Activated CD4-positive, alpha-beta T cell treated with anti-CD3 and anti-CD28 coated beads, Interleukin-2, amount 10 ng/mL, durations not matched to agents 7 days and 5 days (primary cell): ENCODE measurements around the gene PPP2R3C. TPM values are rescaled to one million over a fixed set of nuclear protein-coding genes. Genes with fewer than 3 reads are reported as not detected.
"Not testable (repeated sequence)": the region's sequence is repeated elsewhere in the genome, so short reads cannot be mapped to it uniquely, and the experiment has no call there.

Experiments used
- CTCF ChIA-PET: fragments of 350-600 bp; sonication (Branson Sonifier 250); formaldehyde crosslinking; loops from one replicate; lab custom pipeline; 2021; ENCODE audit warnings: antibody characterized with exemption; lab: Charles Lee
- POLR2A ChIA-PET: fragments of 350-600 bp; sonication (Branson Sonifier 250); formaldehyde crosslinking; loops from one replicate; lab custom pipeline; 2021; ENCODE audit warnings: antibody characterized with exemption; lab: Charles Lee
- DNase-seq: peaks from one replicate; pipeline ENCODE4 v3.0.0-alpha.2; 2020
- H3K27ac Mint-ChIP-seq: one replicate; pipeline ENCODE4 v1.8.0; 2021; ENCODE audit warnings: mild to moderate bottlenecking, moderate library complexity, mixed read lengths
- H3K27me3 Mint-ChIP-seq: one replicate; pipeline ENCODE4 v1.8.0; 2021; ENCODE audit warnings: mixed read lengths
- H3K36me3 Mint-ChIP-seq: one replicate; pipeline ENCODE4 v1.8.0; 2021; ENCODE audit warnings: low read depth, mixed read lengths
- H3K4me1 Mint-ChIP-seq: one replicate; pipeline ENCODE4 v1.8.0; 2021; ENCODE audit warnings: mixed read lengths
- H3K4me3 Mint-ChIP-seq: one replicate; pipeline ENCODE4 v1.8.0; 2021; ENCODE audit warnings: mild to moderate bottlenecking, moderate library complexity, mixed read lengths
- H3K9me3 Mint-ChIP-seq: one replicate; pipeline ENCODE4 v1.8.0; 2021; ENCODE audit warnings: mixed read lengths
- total RNA-seq, 2 experiments: library from RNA; stranded (reverse); gene quantifications; one replicate each; pipeline ENCODE4 v1.2.3, GENCODE V29; 2021

The PPP2R3C gene
- 10 to 100 TPM; 37.4 to 41.3 TPM for total RNA-seq

GRCh38 chr14:35121887-35122695 lies at the start of gene PPP2R3C, which contains the start of gene PRORP:
Gene PPP2R3C, minus strand, starts transcription at chr14:35121990. Its CDS starts 31 bp downstream, at chr14:35121959.
Gene PRORP, plus strand, starts transcription at chr14:35122552. Its CDS starts 694 bp downstream, at chr14:35123246.
- Mint-ChIP-seq H3K36me3 (peaks cover 32% of the 10 kb centered on the region), H3K27ac (peak within 1 kb of the TSS; percentile 100), H3K4me1 (peaks cover 52% of the 10 kb centered on the region), H3K27me3 (no peaks in the 10 kb centered on the region), H3K4me3 (peak within 1 kb of the TSS; percentile 96), H3K9me3 (no peaks in the 10 kb centered on the region)
- ChIA-PET CTCF (interaction anchor here (1.2 to 3.5 kb wide), 6 partner anchors 13 to 282 kb away, joined by 3 to 14 read pairs (median 4); partner anchors contain the start of gene NFKBIA), POLR2A (interaction anchor here (0.5 to 1.3 kb wide), 5 partner anchors 8 to 283 kb away, joined by 3 to 5 read pairs (median 3); partner anchors contain the start of gene NFKBIA)
- peak; percentile 95 for DNase-seq

- ChIA-PET POLR2A (no interaction called here), CTCF (interaction anchor here (0.9 to 1.4 kb wide), 2 partner anchors 45 to 81 kb away, joined by 3 to 4 read pairs; partner anchors contain the start of genes PPP2R3C and PRORP)
- DNase-seq, result no peak
- Mint-ChIP-seq H3K36me3 (peaks cover 35% of the 10 kb centered on the region), H3K4me3 (no peak overlapping the region), H3K9me3 (peaks cover 8% of the 10 kb centered on the region), H3K4me1 (peaks cover 6% of the 10 kb centered on the region), H3K27me3 (no peaks in the 10 kb centered on the region), H3K27ac (no peak overlapping the region)
Measured at GRCh38 chr14:35167496-35167895, 45.7 kb upstream of the PPP2R3C start.

- POLR2A ChIA-PET, result no interaction called here
- H3K27ac Mint-ChIP-seq, result no peak overlapping the region
- no peak overlapping the region for H3K4me3 Mint-ChIP-seq
- H3K27me3 Mint-ChIP-seq, result no peaks in the 10 kb centered on the region
- peaks cover 23% of the 10 kb centered on the region for H3K4me1 Mint-ChIP-seq
- peaks cover 27% of the 10 kb centered on the region for H3K36me3 Mint-ChIP-seq
- no peak for DNase-seq
- H3K9me3 Mint-ChIP-seq, result peaks cover 6% of the 10 kb centered on the region
- CTCF ChIA-PET, result no interaction called here
Measured at GRCh38 chr14:35164849-35165248, 43.1 kb upstream of the PPP2R3C start.

GRCh38 chr14:35163384-35163783 lies 41.6 kb upstream of the PPP2R3C start:
- CTCF ChIA-PET, result no interaction called here
- no peaks in the 10 kb centered on the region for H3K9me3 Mint-ChIP-seq
- H3K27ac Mint-ChIP-seq, result no peak overlapping the region
- no peaks in the 10 kb centered on the region for H3K27me3 Mint-ChIP-seq
- H3K4me3 Mint-ChIP-seq, result no peak overlapping the region
- no peak for DNase-seq
- H3K36me3 Mint-ChIP-seq, result peaks cover 29% of the 10 kb centered on the region
- peaks cover 23% of the 10 kb centered on the region for H3K4me1 Mint-ChIP-seq
- POLR2A ChIA-PET, result no interaction called here

- Mint-ChIP-seq H3K36me3 (peaks cover 25% of the 10 kb centered on the region), H3K9me3 (no peaks in the 10 kb centered on the region), H3K27ac (no peak overlapping the region), H3K27me3 (no peaks in the 10 kb centered on the region), H3K4me3 (no peak overlapping the region), H3K4me1 (peaks cover 27% of the 10 kb centered on the region)
- CTCF ChIA-PET, result interaction anchor here (1.1 kb wide), 1 partner anchor 15 kb away, joined by 4 read pairs; no protein-coding TSS in a partner anchor
- POLR2A ChIA-PET, result no interaction called here
- DNase-seq, result no peak
Measured at GRCh38 chr14:35161231-35161630, 39.4 kb upstream of the PPP2R3C start.

GRCh38 chr14:35159742-35160409 lies 38.1 kb upstream of the PPP2R3C start:
- Mint-ChIP-seq H3K9me3 (no peaks in the 10 kb centered on the region), H3K36me3 (peaks cover 23% of the 10 kb centered on the region), H3K4me3 (no peak overlapping the region), H3K4me1 (peaks cover 35% of the 10 kb centered on the region), H3K27ac (no peak overlapping the region), H3K27me3 (no peaks in the 10 kb centered on the region)
- ChIA-PET POLR2A (no interaction called here), CTCF (interaction anchor here (1.0 kb wide), 1 partner anchor 16 kb away, joined by 3 read pairs; no protein-coding TSS in a partner anchor)
- no peak for DNase-seq

- no peak overlapping the region for H3K27ac Mint-ChIP-seq
- peaks cover 21% of the 10 kb centered on the region for H3K36me3 Mint-ChIP-seq
- peaks cover 41% of the 10 kb centered on the region for H3K4me1 Mint-ChIP-seq
- H3K27me3 Mint-ChIP-seq, result no peaks in the 10 kb centered on the region
- DNase-seq, result no peak
- no peak overlapping the region for H3K4me3 Mint-ChIP-seq
- no peaks in the 10 kb centered on the region for H3K9me3 Mint-ChIP-seq
- POLR2A ChIA-PET, result no interaction called here
- CTCF ChIA-PET, result interaction anchor here (0.5 to 1.0 kb wide), 2 partner anchors 15 to 42 kb away, joined by 3 to 4 read pairs; no protein-coding TSS in a partner anchor
Measured at GRCh38 chr14:35158951-35159653, 37.3 kb upstream of the PPP2R3C start.

- Mint-ChIP-seq H3K27ac (no peak overlapping the region), H3K4me3 (no peak overlapping the region), H3K9me3 (no peaks in the 10 kb centered on the region), H3K4me1 (peaks cover 44% of the 10 kb centered on the region), H3K36me3 (peaks cover 21% of the 10 kb centered on the region), H3K27me3 (no peaks in the 10 kb centered on the region)
- ChIA-PET CTCF (interaction anchor here (0.5 kb wide), 1 partner anchor 41 kb away, joined by 4 read pairs; no protein-coding TSS in a partner anchor), POLR2A (no interaction called here)
- DNase-seq, result no peak
Measured at GRCh38 chr14:35158491-35158890, 36.7 kb upstream of the PPP2R3C start.

GRCh38 chr14:35155962-35156361 lies 34.2 kb upstream of the PPP2R3C start:
- Mint-ChIP-seq H3K36me3 (peaks cover 29% of the 10 kb centered on the region), H3K4me3 (no peak overlapping the region), H3K27me3 (no peaks in the 10 kb centered on the region), H3K4me1 (peaks cover 33% of the 10 kb centered on the region), H3K27ac (peak overlapping the region; percentile 23), H3K9me3 (no peaks in the 10 kb centered on the region)
- CTCF ChIA-PET, result interaction anchor here (1.1 to 1.6 kb wide), 3 partner anchors 9 to 431 kb away, joined by 3 to 4 read pairs (median 4); no protein-coding TSS in a partner anchor
- DNase-seq, result no peak
- POLR2A ChIA-PET, result interaction anchor here (0.7 kb wide), 1 partner anchor 160 kb away, joined by 4 read pairs; no protein-coding TSS in a partner anchor

GRCh38 chr14:35154016-35154415 lies 32.2 kb upstream of the PPP2R3C start:
- Mint-ChIP-seq H3K4me3 (no peak overlapping the region), H3K36me3 (peaks cover 27% of the 10 kb centered on the region), H3K9me3 (no peaks in the 10 kb centered on the region), H3K27me3 (no peaks in the 10 kb centered on the region), H3K4me1 (peaks cover 21% of the 10 kb centered on the region), H3K27ac (peak overlapping the region; percentile 41)
- DNase-seq, result no peak
- CTCF ChIA-PET, result no interaction called here
- POLR2A ChIA-PET, result no interaction called here

- H3K27me3 Mint-ChIP-seq, H3K9me3 Mint-ChIP-seq, H3K4me3 Mint-ChIP-seq, DNase-seq, CTCF ChIA-PET, H3K27ac Mint-ChIP-seq, POLR2A ChIA-PET: not testable (repeated sequence)
- Mint-ChIP-seq H3K4me1 (peaks cover 21% of the 10 kb centered on the region), H3K36me3 (peaks cover 26% of the 10 kb centered on the region)
Measured at GRCh38 chr14:35152531-35152930, 30.7 kb upstream of the PPP2R3C start.

GRCh38 chr14:35149239-35149638 lies 27.4 kb upstream of the PPP2R3C start:
- Mint-ChIP-seq H3K4me3 (no peak overlapping the region), H3K4me1 (peaks cover 4% of the 10 kb centered on the region), H3K27ac (no peak overlapping the region), H3K36me3 (peaks cover 30% of the 10 kb centered on the region), H3K27me3 (no peaks in the 10 kb centered on the region), H3K9me3 (no peaks in the 10 kb centered on the region)
- ChIA-PET CTCF (interaction anchor here (2.6 kb wide), 1 partner anchor 14 kb away, joined by 8 read pairs; no protein-coding TSS in a partner anchor), POLR2A (no interaction called here)
- DNase-seq, result no peak
